ENCODE results near the gene CBLN3.

The CBLN3 gene

DNA sequence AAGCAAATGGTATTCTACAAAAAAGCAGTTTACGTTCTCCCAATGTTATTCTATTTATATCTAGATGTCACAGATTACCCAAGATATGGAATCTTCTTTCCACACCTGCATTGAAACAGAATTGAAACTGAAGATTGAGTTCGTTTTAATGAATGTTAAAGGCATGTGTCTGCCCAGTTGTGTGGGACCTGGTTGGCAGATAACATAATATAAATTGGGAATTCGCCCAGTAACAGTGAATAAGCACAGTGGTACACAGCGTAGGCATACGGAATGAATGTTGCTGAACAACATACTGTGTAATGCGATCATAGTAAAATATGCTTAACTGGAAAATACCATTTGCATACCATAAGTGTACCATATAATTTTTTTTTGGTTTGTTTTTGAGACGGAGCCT, 4.6 kb upstream of the CBLN3 start:
- Mint-ChIP-seq H3K4me3 (no peak overlapping the region), H3K36me3 (ENCODE audit: low read depth) (peaks cover 41% of the 10 kb centered on the region), H3K27ac (no peak overlapping the region), H3K4me1 (ENCODE audit: low read depth) (peaks cover 55% of the 10 kb centered on the region), H3K27me3 (no peaks in the 10 kb centered on the region), H3K9me3 (no peaks in the 10 kb centered on the region)

DNA sequence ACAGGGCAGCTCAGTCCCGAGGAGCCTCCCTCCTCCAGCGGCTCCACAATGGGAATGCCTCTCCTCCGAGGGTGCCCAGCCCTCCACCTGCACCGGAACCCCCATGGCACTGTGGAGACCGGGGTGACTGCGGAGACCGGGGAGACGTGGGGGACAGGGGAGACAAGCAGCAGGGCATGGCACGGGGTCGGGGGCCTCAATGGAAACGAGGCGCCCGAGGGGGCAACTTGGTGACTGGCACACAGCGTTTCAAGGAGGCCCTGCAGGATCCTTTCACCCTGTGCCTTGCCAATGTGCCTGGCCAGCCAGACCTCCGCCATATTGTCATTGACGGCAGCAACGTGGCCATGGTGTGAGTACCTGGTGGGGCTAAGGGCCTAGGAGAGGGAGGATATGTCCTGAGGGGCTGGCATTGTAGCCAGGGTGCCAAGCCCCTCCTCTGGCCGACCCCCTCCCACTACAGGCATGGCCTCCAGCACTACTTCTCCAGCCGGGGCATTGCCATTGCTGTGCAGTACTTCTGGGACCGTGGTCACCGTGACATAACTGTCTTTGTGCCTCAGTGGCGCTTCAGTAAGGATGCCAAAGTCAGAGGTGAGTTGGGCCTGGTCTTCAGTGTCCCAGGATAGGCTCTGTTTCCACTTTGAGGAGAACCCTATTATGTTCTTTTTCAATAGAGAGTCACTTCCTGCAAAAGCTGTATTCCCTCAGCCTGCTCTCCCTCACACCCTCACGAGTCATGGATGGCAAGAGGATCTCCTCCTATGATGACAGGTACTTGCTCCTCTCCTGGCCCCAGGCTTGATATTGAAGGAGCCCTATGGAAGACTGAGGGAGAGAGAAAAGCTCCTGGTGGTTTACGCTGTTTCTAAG, 3.0 kb upstream of the CBLN3 start:
- H3K36me3 Mint-ChIP-seq (ENCODE audit: low read depth) = peaks cover 28% of the 10 kb centered on the region
- no peaks in the 10 kb centered on the region for H3K27me3 Mint-ChIP-seq
- H3K9me3 Mint-ChIP-seq = no peaks in the 10 kb centered on the region
- H3K27ac Mint-ChIP-seq = no peak overlapping the region
- peak overlapping the region; percentile 20 for H3K4me3 Mint-ChIP-seq
- H3K4me1 Mint-ChIP-seq (ENCODE audit: low read depth) = peaks cover 47% of the 10 kb centered on the region

DNA sequence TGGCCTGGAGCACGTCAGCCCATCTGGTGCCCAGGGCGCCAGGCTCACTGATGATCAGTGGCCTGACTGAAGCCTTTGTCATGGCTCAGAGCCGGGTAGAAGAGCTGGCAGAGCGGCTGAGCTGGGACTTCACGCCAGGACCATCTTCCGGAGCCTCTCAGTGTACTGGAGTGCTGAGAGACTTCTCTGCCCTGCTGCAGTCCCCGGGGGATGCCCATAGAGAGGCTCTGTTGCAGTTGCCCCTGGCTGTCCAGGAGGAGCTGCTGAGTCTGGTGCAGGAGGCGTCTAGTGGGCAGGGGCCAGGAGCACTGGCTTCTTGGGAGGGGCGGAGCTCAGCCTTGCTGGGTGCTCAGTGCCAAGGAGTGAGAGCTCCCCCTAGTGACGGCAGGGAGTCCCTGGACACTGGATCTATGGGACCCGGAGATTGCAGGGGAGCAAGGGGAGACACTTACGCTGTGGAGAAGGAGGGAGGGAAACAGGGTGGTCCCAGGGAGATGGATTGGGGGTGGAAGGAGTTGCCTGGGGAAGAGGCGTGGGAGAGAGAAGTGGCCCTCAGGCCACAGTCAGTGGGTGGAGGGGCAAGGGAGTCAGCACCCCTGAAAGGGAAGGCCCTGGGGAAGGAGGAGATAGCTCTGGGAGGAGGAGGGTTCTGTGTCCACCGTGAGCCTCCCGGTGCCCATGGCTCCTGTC, 2.2 kb upstream of the CBLN3 start:
- Mint-ChIP-seq H3K27ac (peak overlapping the region; percentile 92), H3K4me1 (ENCODE audit: low read depth) (peaks cover 45% of the 10 kb centered on the region), H3K4me3 (peak overlapping the region; percentile 91), H3K36me3 (ENCODE audit: low read depth) (peaks cover 24% of the 10 kb centered on the region), H3K27me3 (no peaks in the 10 kb centered on the region), H3K9me3 (no peaks in the 10 kb centered on the region)

DNA sequence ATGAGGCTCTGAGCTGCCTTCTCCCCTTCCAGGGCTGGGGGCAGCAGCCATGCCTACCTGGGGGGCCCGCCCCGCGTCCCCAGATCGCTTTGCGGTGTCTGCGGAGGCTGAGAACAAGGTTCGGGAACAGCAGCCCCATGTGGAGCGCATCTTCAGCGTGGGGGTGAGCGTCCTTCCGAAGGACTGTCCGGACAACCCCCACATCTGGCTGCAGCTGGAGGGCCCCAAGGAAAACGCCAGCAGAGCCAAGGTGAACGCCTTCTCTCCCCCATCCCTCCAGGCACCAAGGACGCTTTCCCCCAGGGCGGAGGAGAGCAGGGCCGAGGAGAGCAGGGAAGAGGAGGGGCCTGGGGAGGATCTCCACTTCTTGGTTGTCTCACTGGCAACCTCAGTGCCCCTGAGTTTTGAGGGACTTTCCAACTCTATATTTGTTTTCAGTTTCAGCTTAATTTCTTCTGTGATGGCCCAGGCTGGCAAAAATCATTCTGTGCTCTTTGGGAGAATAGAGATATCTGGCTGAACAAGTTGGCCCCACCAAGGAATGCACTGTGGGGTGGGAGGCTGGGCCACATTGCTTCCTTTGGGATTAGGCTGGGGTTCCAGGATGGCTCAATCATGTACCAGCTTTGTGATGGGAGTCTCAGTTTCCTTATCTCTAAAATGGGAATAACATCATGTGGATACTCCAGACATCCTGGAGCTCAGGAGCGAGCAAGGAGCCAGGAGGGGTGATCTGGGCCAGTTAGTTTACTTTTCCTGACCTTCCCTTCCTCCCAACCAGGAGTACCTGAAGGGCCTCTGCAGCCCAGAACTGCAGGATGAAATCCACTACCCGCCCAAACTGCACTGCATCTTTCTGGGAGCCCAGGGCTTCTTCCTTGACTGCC, 1.5 kb upstream of the CBLN3 start:
- Mint-ChIP-seq H3K36me3 (ENCODE audit: low read depth) (peaks cover 21% of the 10 kb centered on the region), H3K4me3 (peak overlapping the region; percentile 91), H3K9me3 (no peaks in the 10 kb centered on the region), H3K27ac (peak overlapping the region; percentile 92), H3K27me3 (no peaks in the 10 kb centered on the region), H3K4me1 (ENCODE audit: low read depth) (peaks cover 47% of the 10 kb centered on the region)

DNA sequence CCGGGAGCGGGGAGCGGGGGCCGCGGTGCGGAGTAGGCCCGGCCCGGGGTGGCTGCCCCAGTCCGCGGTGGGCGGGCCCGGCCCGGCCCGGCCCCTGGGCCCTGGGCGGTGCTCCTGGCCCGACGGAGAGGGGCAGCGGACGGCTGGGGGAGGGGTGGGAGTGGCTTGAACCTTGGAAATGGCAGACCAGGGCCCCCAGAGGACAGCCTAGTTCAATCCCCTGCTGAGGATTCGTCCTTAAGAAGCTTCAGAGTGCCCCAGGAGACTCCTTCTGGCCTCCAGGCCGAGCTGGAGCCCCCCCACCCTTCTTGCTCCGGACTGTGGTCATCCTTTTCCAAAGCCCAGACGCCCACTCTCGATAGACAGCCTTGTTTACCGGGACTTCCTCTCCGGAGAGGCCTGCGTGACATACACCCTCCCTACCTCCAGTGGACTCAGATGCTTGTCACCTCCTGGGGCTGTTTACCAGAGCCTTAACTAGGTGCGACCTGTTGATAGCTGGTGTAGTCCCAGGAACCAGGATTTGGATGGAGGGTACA, 744 bp upstream of the CBLN3 start:
- Mint-ChIP-seq H3K27me3 (no peaks in the 10 kb centered on the region), H3K36me3 (ENCODE audit: low read depth) (peaks cover 21% of the 10 kb centered on the region), H3K4me1 (ENCODE audit: low read depth) (peaks cover 46% of the 10 kb centered on the region), H3K4me3 (peak overlapping the region; percentile 91), H3K27ac (peak overlapping the region; percentile 92), H3K9me3 (no peaks in the 10 kb centered on the region)

DNA sequence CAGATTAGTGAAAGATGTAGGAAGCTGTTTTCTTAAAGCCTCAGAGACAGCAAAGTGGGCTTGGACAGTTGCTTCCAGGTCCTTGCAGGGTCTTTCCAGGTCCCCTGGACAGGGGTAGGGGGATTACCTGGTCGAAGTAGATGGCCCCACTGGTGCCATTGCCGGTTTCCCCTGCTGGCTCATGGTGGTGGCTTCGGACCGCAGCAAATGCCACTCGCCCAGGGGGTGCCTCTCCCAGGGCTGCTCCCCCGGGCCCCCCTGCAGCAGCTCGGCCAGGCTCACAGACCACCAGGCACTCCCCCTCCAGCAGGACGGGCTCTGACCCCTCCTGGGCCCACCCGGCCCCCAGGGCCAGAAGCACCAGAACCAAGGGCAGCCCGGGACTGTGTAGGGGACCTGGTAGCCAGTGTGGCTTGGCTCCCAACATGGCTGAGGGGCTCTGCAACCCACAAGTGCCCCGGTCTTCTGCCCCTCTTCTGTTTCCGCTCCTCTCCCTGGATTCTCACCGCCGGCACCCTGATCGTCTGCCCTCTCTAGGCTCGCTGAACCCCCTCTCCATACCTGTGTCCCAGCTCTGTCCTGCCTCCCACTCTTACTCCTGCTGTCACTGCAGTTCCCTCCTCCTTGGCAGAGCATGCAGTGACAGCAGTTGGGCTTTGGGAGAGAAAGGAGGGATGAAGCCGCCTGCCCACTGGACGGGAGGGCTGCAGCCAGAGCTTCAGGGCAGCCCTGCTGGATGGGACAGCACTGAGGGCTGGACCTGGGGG, 657 bp downstream of the CBLN3 start:
- Mint-ChIP-seq H3K4me3 (peak overlapping the region; percentile 88), H3K36me3 (ENCODE audit: low read depth) (peaks cover 18% of the 10 kb centered on the region), H3K4me1 (ENCODE audit: low read depth) (peaks cover 46% of the 10 kb centered on the region), H3K27ac (peak overlapping the region; percentile 95), H3K27me3 (no peaks in the 10 kb centered on the region), H3K9me3 (no peaks in the 10 kb centered on the region)

DNA sequence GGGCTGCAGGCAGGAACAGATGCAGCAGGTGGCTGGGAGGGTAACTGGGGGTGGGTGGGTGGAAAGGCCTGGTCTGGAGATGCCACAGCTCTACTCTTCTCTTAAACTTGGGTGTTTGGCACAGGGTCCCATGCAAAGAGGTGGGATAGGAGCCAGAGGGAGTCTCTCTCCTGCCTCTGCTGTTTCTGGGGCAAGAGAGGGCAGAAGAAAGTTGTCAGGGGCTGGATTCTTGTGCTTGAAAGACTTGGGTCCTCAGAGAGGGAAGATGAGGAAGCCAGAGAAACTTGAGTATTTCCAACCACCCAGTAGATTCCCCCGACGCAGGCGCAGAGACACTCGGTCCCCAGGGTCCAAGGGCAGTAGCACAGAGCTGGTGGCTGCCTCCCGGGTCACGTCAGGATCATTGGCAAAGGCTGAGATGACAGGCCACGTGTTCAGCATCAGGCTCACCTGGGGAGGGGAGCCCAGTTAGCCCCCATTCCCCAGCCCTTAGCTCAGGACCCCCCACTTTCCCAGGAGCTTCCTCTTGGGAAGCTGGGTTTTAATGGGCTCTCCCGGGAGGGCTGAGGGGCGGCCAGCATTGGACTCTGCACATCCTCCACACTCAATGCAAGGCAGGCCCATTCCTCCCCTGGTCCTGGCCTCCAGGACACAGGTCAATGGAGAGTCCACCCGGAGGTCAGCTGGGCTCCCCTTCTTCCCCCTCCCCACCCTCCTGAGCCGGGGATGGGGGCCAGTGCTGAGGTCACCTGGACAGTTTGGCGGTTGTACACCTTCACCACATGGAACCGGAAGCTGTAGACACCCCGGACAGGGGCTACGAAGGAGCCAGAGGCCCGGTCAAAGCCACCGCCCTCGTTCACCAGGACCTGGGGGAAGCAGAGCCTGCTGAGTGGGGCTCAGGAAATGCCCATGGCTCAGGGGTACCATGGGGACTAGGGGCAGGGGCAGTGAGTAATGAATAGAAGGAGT, 1.6 kb downstream of the CBLN3 start:
- Mint-ChIP-seq H3K36me3 (ENCODE audit: low read depth) (peaks cover 9% of the 10 kb centered on the region), H3K9me3 (no peaks in the 10 kb centered on the region), H3K27me3 (no peaks in the 10 kb centered on the region), H3K27ac (peak overlapping the region; percentile 62), H3K4me1 (ENCODE audit: low read depth) (peaks cover 41% of the 10 kb centered on the region), H3K4me3 (no peak overlapping the region)

DNA sequence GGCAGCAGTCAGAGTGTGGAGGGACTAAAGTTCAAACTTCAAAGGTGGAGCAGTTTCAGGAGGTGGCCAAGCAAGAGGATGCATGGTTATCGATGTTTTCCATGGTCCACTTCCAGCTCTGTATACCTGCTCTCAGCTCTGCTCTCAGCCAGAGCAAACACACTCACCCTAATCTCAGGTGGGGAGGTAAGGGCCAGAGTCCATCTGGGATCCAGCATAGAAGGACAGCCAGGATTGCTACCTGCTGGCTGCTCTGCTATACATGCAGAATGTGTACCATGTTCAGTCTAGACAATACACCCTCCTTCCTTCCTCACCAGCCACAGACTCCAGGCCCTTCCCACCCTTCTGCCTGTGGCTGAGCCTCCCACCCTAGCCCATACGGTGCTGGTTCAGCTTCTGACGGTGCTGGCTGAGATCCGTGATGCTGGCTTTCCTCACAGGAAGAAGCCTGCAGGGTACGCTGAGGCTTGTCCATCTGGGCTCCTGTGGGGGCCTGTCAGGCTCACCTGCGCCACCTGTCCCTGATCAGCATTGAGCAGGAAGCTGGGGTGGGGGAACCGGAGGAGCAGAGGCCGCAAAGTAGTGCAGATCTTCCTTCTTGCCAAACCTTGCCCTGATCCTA, 2.4 kb downstream of the CBLN3 start:
- H3K4me1 Mint-ChIP-seq (ENCODE audit: low read depth) = peaks cover 40% of the 10 kb centered on the region
- no peak overlapping the region for H3K4me3 Mint-ChIP-seq
- peaks cover 7% of the 10 kb centered on the region for H3K36me3 Mint-ChIP-seq (ENCODE audit: low read depth)
- no peaks in the 10 kb centered on the region for H3K27me3 Mint-ChIP-seq
- no peak overlapping the region for H3K27ac Mint-ChIP-seq
- no peaks in the 10 kb centered on the region for H3K9me3 Mint-ChIP-seq

DNA sequence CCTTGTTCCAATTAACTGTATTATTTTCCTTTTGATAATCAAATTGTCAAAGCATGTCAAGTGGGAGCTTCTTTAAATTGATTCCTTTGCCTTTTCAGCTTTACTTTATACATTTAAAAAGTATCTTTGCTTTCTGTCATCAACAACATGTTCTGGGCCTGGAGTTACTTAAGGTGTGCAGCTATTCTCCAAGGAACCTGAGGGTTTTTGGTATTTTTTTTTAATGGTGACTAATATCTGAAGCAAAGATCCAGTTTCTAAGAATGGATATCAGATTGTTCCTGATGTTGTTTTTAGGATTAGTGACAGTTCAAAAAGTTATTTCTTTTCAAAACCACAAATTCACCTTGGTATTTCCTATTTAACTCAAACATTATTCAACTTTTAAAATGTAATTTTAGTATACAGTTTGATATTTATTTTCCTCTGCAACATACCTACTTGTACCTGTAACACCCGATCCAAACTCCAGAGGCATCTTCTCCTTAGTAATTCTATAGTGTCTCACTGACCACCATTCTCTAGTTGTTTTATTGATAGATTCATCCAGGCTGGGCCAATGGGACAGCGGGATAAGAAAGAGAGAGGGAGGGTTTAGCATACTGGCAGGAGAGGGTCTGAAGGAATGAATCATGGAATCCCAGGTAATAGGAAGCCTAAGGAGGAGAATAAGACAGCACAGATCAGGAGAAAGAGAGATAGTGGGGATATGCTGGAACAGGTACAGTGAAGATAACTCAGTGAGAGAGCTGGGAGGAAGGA, 3.1 kb downstream of the CBLN3 start:
- no peak overlapping the region for H3K4me3 Mint-ChIP-seq
- H3K27ac Mint-ChIP-seq = no peak overlapping the region
- no peaks in the 10 kb centered on the region for H3K27me3 Mint-ChIP-seq
- H3K9me3 Mint-ChIP-seq = no peaks in the 10 kb centered on the region
- H3K4me1 Mint-ChIP-seq (ENCODE audit: low read depth) = peaks cover 33% of the 10 kb centered on the region
- H3K36me3 Mint-ChIP-seq (ENCODE audit: low read depth) = peaks cover under 1% of the 10 kb centered on the region

DNA sequence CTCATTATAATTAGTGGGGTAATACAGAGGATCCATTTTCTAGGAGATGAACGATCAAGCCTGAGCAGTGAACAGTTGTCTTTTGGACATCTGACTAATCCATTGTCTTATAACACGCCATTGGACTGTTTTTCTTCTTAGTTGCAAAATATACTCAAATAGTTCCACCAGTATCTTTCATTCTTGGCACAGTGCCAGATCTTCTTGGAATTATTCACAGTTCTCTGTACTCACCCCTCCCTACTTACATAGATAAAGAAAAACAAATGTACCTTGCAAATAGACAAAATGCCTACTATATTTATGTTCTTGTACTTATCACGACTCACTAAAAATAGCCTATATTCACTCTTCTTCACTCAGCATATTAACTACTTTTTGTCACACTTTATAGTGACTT, 3.8 kb downstream of the CBLN3 start:
- no peak overlapping the region for H3K4me3 Mint-ChIP-seq
- H3K9me3 Mint-ChIP-seq = no peaks in the 10 kb centered on the region
- no peaks in the 10 kb centered on the region for H3K27me3 Mint-ChIP-seq
- H3K36me3 Mint-ChIP-seq (ENCODE audit: low read depth) = no peaks in the 10 kb centered on the region
- peak overlapping the region; percentile 19 for H3K27ac Mint-ChIP-seq
- peaks cover 28% of the 10 kb centered on the region for H3K4me1 Mint-ChIP-seq (ENCODE audit: low read depth)

DNA sequence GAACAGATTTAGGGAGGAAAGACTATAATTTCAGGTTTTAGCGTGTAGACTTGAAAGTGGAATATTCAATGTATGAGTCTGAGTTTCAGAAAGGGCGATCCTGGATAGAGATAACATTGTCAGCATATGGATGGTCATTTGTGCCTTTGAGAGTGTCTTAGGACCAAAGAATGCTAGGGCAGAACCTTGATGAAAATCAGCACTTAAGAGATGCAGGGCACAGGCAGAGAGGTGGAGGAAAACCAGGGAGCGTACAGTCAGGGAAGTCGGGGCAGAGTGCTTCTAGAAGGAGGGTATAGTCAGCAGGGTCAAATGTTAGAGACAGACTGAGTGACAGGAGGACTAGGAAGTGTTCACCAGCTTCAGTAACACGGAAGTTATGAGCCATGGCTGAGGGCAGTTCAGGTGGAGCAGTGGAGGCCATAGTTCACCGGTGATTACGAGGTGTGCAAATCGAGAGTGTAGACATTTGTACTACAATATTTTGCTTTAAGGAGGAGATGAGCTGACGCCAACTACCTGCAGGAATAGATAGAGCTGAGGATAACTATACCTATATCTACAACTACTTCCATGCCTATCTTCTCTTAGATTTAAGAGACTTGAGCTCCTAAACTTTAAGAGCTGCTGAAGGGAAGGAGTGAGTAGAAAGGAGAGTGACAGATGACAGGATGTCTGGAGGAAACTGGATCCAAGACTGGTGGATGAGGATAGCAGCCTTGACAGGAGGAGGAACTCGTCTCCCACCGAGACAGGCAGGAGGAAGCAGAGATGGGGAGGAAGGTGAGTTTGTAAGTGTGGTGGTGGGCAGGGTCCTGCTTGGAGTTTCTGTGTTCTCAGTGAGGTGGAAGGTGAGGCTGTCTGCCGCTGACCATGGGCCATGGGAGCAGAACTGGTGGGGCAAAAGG, 6.5 kb downstream of the CBLN3 start:
- Mint-ChIP-seq H3K27me3 (peaks cover 8% of the 10 kb centered on the region), H3K4me3 (no peak overlapping the region), H3K27ac (no peak overlapping the region), H3K4me1 (ENCODE audit: low read depth) (peaks cover 20% of the 10 kb centered on the region), H3K9me3 (no peaks in the 10 kb centered on the region), H3K36me3 (ENCODE audit: low read depth) (no peaks in the 10 kb centered on the region)
